Colonic mucosa (tissue), 4 donors: Measurements from ENCODE around the gene KIF26A. TPM values are rescaled to one million over a fixed set of nuclear protein-coding genes. Genes with fewer than 3 reads are reported as not detected.

ENCODE experiments used
- DNase-seq: peaks from one replicate; pipeline ENCODE4 v3.0.0-alpha.2; 2020
- H3K27ac ChIP-seq: fragments of 200-600 bp; one replicate; pipeline ENCODE4 v1.8.0; 2021
- H3K27me3 ChIP-seq: fragments of 200-600 bp; one replicate; pipeline ENCODE4 v1.8.0; 2021
- H3K36me3 ChIP-seq: fragments of 200-600 bp; one replicate; pipeline ENCODE4 v1.8.0; 2021
- H3K4me1 ChIP-seq: fragments of 200-600 bp; one replicate; pipeline ENCODE4 v1.8.0; 2021; ENCODE audit warnings: mild to moderate bottlenecking
- H3K4me3 ChIP-seq: fragments of 200-600 bp; one replicate; pipeline ENCODE4 v1.8.0; 2021
- H3K9ac ChIP-seq, 2 donors: one replicate each; pipeline ENCODE4 v1.7.0; 2013; ENCODE audit warnings: control low read depth in 2 of 2, low read depth in 2 of 2, low read length in 2 of 2
- H3K9me3 ChIP-seq: fragments of 200-600 bp; one replicate; pipeline ENCODE4 v1.8.0; 2021
- CTCF ChIP-seq: fragments of 200-600 bp; IDR thresholded peaks from one replicate; pipeline ENCODE4 v1.8.0; 2022; ENCODE audit warnings: antibody characterized with exemption, mild to moderate bottlenecking
- intact Hi-C: fragments of 100-400 bp; cut with DNase I; formaldehyde crosslinking; loops from one replicate; pipeline ENCODE4 v1.14.1; 2022
- total RNA-seq, 2 donors: library from RNA; stranded (reverse); fragmentation: NEBNext Ultra II Directional in 1 of 2; extraction: Animal tissue kit (Norgen Biotek cat#: 25700) in 1 of 2; gene quantifications; one replicate each; pipeline ENCODE4 v1.2.1, GENCODE V29; 2021
- donor health status: healthy.
- donor health status: DM: no; HTN: no; CAD: no.
- donor health status: DM: no; HTN: no; CAD: no.

Gene KIF26A
- total RNA-seq, 2 donors from 2014 or later: 6.6 to 20.0 TPM

- peaks cover 7% of the 10 kb centered on the region for H3K4me1 ChIP-seq
- H3K9ac ChIP-seq: no peak overlapping the region
- no peak for DNase-seq
- no peak for TF ChIP-seq CTCF
- no peaks in the 10 kb centered on the region for H3K36me3 ChIP-seq
- H3K27me3 ChIP-seq: no peaks in the 10 kb centered on the region
- intact Hi-C loops: no loop called here
- no peaks in the 10 kb centered on the region for H3K9me3 ChIP-seq
- no peak overlapping the region for H3K4me3 ChIP-seq
- no peak overlapping the region for H3K27ac ChIP-seq
These were observed 53.9 kb downstream of the KIF26A start for GRCh38 chr14:104192146-104192882.

- no peak overlapping the region for H3K27ac ChIP-seq
- no peaks in the 10 kb centered on the region for H3K9me3 ChIP-seq
- H3K27me3 ChIP-seq: no peaks in the 10 kb centered on the region
- peaks cover 7% of the 10 kb centered on the region for H3K4me1 ChIP-seq
- DNase-seq: no peak
- no peak overlapping the region for H3K4me3 ChIP-seq
- intact Hi-C loops: no loop called here
- H3K9ac ChIP-seq: no peak overlapping the region
- no peak for TF ChIP-seq CTCF
- H3K36me3 ChIP-seq: no peaks in the 10 kb centered on the region
These were observed 54.5 kb downstream of the KIF26A start for GRCh38 chr14:104192883-104193245.

- no peaks in the 10 kb centered on the region for H3K27me3 ChIP-seq
- no peak for DNase-seq
These were observed 55.6 kb downstream of the KIF26A start for GRCh38 chr14:104194016-104194415.

GRCh38 chr14:104194716-104195115 lies 56.3 kb downstream of the KIF26A start:
- Histone ChIP-seq H3K27me3 (no peaks in the 10 kb centered on the region), H3K4me3 (no peak overlapping the region), H3K36me3 (no peaks in the 10 kb centered on the region), H3K4me1 (no peaks in the 10 kb centered on the region), H3K9me3 (no peaks in the 10 kb centered on the region), H3K27ac (no peak overlapping the region), H3K9ac (no peak overlapping the region)
- DNase-seq: no peak
- TF ChIP-seq CTCF: no peak
- intact Hi-C loops: no loop called here

More at GRCh38 chr14:104194016-104194415, 55.6 kb downstream of the KIF26A start:
- Histone ChIP-seq H3K9ac (no peak overlapping the region), H3K36me3 (no peaks in the 10 kb centered on the region), H3K4me3 (no peak overlapping the region), H3K27ac (no peak overlapping the region), H3K9me3 (no peaks in the 10 kb centered on the region), H3K4me1 (no peaks in the 10 kb centered on the region)
- TF ChIP-seq CTCF: no peak
- intact Hi-C loops: no loop called here

- Histone ChIP-seq H3K9ac (no peak overlapping the region), H3K27ac (no peak overlapping the region), H3K27me3 (no peaks in the 10 kb centered on the region), H3K4me3 (no peak overlapping the region), H3K4me1 (no peaks in the 10 kb centered on the region), H3K9me3 (no peaks in the 10 kb centered on the region), H3K36me3 (no peaks in the 10 kb centered on the region)
- intact Hi-C loops: no loop called here
- no peak for TF ChIP-seq CTCF
- no peak for DNase-seq
These were observed 57.0 kb downstream of the KIF26A start for GRCh38 chr14:104195361-104195760.
